SIG-M5 treated with dmso at 0.1 percent for 504 hours (cell line): Measurements from ENCODE around the gene SSX4B.
"Not testable (repeated sequence)": the region's sequence is repeated elsewhere in the genome, so short reads cannot be mapped to it uniquely, and the experiment has no call there.

ENCODE experiments used
- DNase-seq: peaks from one replicate; lab custom pipeline; 2025; ENCODE audit not compliant: unreplicated experiment; lab: John Stamatoyannopoulos, UW

The SSX4B gene, protein sequence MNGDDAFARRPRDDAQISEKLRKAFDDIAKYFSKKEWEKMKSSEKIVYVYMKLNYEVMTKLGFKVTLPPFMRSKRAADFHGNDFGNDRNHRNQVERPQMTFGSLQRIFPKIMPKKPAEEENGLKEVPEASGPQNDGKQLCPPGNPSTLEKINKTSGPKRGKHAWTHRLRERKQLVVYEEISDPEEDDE

GRCh38 chrX:48411860-48412259 lies at the start of gene SSX4B:
Gene SSX4B, minus strand, starts transcription at chrX:48411960. Its CDS starts 588 bp downstream, at chrX:48411372.
- DNase-seq, result not testable (repeated sequence)

DNA sequence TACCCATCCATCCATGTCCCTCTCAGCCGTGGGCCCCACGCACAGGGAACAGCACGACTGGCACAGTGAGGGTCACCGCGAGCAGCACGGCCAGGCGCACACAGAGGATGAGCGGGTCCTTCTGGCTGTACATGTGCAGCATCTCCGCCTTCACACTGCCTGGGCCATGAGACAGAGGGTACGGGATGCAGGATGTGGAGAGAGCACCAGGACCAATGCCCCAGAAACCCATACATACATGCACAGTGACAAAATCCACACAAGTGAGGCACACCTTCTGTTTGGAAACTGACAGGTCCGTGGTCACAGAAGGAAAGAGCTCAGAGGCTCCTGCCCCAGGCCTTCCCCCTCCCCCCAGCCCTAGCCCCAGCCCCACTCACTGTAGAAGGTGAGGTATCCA lies 48.8 kb upstream of the SSX4B start:
- no peak for DNase-seq

DNA sequence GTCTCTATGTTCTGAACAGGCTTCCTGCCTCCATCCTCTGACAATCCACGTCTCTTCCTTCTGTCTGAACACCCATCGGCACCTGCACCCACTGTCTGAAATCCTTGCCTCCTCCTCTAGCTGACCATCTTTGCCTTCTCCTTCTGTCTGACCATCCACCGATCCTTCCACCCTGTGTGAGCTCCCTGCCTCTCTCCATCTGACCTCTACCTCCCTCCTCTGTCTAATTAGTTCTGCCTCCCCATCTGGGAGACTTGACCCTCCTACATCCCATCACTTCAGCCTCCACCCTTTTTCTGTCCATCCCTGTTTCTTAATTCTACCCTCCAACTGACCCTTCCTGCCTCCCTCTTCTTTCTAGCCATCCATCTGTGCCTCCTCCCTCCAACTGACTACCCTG lies 48.3 kb upstream of the SSX4B start:
- no peak for DNase-seq

GRCh38 chrX:48459483-48459882 lies 47.7 kb upstream of the SSX4B start:
- DNase-seq, result no peak

GRCh38 chrX:48458711-48459110 lies 47.0 kb upstream of the SSX4B start:
- DNase-seq, result no peak

GRCh38 chrX:48456628-48457331 lies 45.0 kb upstream of the SSX4B start:
- DNase-seq, result no peak

DNA sequence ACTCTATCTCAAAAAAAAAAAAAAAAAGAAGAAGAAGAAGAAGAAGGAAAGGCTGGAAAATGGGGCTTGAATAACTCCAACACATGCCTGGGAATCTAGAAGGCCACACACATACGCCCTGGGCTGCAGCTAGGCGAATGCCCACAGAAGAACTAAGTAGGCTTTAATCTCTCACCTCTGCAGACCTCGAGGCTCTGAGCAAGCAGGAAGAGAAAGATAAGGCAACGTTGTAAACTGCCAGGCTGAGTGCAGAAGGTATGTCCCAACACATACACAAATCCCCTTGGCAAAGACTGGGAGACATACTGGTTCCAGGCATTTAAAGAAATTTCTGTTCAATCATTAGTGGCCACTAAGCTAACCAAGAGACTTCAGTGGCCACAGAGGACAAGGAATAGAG lies 39.9 kb upstream of the SSX4B start:
- no peak for DNase-seq

GRCh38 chrX:48450076-48450475 lies 38.3 kb upstream of the SSX4B start:
- no peak for DNase-seq

DNA sequence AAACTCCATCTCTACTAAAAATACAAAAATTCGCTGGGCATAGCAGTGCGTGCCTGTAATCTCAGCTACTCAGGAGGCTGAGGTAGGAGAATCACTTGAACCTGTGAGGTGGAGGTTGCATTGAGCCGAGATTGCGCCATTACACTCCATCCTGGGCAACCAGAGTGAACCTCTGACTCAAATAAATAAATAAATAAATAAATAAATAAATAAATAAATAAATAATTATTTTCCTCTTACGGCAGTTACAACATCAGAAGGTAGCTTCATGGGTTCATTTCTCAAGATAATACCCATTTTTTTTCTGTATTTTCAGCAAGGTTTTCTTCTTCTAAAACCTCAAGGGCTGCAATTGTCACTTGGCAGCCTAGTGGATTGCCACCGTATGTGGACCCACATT lies 35.4 kb upstream of the SSX4B start:
- DNase-seq, result not testable (repeated sequence)

DNA sequence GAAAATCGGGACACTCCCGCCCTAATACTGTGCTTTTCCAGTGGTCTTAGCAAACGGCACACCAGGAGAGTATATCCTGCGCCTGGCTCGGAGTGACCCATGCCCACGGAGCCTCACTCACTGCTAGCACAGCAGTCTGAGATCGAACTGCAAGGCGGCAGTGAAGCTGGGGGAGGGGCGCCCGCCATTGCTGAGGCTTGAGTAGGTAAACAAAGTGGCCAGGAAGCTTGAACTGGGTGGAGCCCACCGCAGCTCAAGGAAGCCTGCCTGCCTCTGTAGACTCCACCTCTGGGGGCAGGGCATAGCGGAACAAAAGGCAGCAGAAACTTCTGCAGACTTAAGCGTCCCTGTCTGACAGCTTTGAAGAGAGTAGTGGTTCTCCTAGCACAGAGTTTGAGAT lies 22.0 kb upstream of the SSX4B start:
- DNase-seq, result not testable (repeated sequence)

- not testable (repeated sequence) for DNase-seq
Observed at GRCh38 chrX:48430166-48430565, 18.4 kb upstream of the SSX4B start.

GRCh38 chrX:48429606-48430005 lies 17.8 kb upstream of the SSX4B start:
- not testable (repeated sequence) for DNase-seq

DNA sequence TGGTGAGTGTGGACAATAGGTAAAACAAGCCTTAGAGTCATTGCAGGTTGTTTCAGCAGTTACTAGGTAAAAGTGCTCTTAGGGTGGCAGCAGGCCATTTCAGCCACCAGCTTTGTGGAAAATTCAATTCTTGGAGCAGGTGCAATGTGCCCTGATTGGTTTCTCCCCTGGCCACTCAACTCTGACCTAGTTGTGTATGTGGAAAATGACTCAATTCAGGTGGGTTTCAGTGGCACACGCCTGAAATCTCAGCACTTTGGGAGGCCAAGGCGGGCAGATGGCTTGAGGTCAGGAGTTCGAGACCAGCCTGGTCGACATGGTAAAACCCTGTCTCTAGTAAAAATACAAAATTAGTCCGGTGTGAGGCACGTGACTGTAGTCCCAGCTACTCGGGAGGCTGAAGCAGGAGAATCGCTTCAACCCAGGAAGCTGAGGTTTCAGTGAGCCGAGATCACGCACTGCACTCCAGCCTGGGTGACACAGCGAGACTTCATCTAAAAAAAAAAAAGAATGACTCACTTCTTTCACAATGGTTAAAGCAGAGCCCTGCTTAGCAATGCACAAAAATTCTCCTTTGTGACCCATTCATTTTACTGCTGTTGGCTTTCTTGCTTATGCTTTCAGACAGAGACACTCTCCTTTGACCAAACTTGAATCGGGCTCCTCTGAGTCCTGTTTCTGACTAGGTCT lies 15.4 kb upstream of the SSX4B start:
- not testable (repeated sequence) for DNase-seq

DNA sequence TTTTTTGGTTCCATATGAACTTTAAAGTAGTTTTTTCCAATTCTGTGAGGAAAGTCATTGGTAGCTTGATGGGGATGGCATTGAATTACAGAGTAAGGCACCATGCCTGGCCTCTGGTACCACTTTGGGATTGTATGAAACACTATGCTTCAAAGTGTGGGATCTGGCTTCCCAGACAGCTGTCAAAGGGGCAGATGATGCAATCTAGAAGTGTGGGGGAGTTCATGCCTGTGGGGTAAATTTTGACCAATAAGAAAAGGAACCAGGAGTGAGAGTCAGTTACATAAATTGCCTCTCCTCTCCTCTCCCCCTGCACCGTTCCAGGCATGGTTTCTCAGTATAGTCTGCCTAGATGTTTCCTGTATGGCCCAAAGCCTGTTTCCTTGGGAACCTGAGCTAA lies 13.9 kb downstream of the SSX4B start:
- not testable (repeated sequence) for DNase-seq

GRCh38 chrX:48396931-48397330 lies 14.8 kb downstream of the SSX4B start:
- DNase-seq, result not testable (repeated sequence)

- not testable (repeated sequence) for DNase-seq
Observed at GRCh38 chrX:48383239-48383638, 28.5 kb downstream of the SSX4B start, which contains the start of gene SSX4. Gene SSX4, plus strand, starts transcription at chrX:48383539. Its CDS starts 515 bp downstream, at chrX:48384054.

DNA sequence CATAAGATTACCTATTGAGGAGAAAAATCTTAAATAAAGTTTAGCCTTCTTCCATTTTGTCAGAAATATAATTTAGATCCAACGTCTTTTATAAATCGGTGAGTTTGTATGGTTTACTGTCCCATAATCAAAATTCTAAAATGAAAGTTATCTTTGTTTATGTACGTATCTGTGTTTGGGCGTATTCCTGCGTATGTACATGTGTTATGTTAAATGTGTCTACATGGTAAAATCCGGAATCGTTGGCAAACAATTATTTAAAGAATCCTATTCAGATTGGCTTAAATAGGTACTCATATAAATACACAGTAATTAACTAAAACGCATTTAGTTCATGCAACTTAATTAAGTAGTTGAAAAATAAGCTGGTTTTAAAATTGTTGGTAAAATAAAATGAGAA lies 41.4 kb downstream of the SSX4B start:
- not testable (repeated sequence) for DNase-seq

DNA sequence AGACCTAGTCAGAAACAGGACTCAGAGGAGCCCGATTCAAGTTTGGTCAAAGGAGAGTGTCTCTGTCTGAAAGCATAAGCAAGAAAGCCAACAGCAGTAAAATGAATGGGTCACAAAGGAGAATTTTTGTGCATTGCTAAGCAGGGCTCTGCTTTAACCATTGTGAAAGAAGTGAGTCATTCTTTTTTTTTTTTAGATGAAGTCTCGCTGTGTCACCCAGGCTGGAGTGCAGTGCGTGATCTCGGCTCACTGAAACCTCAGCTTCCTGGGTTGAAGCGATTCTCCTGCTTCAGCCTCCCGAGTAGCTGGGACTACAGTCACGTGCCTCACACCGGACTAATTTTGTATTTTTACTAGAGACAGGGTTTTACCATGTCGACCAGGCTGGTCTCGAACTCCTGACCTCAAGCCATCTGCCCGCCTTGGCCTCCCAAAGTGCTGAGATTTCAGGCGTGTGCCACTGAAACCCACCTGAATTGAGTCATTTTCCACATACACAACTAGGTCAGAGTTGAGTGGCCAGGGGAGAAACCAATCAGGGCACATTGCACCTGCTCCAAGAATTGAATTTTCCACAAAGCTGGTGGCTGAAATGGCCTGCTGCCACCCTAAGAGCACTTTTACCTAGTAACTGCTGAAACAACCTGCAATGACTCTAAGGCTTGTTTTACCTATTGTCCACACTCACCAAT lies 43.9 kb downstream of the SSX4B start:
- DNase-seq, result not testable (repeated sequence)

DNA sequence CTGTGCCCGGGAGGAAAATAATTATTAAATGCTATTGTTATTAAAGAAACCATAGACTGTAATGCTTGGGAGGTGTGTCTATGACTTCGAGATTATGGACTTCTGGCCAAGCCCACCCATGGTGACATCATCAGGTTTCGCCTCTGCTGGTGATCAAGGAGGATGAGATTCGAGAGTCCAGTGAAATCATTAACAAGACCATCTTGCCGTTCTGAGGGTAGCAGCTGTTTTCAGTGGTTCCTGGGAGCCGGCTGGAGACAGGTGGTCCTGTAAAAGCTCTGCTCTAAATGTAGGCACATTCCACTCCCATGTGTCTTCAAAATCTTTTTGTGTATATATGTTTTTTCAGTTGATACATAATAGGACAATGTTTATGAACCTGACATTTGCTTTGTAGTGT lies 52.5 kb downstream of the SSX4B start:
- DNase-seq, result not testable (repeated sequence)

DNA sequence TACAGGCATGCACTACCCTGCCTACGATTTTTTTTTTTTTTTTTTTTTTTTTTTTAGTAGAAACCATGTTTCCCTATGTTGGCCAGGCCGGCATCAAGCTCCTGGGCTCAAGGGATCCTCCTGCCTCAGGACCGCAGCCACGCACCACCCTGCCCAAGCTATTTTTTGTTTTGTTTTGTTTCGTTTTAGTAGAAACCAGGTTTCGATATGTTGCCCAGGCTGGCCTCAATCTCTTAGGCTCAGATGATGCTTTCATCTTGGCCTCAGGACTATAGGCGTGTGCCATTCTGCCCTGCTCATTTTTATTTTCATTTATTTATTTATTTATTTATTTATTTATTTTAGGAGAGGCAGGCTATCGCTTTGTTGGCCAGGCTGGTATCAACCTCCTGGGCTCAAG lies 54.1 kb downstream of the SSX4B start:
- no peak for DNase-seq

DNA sequence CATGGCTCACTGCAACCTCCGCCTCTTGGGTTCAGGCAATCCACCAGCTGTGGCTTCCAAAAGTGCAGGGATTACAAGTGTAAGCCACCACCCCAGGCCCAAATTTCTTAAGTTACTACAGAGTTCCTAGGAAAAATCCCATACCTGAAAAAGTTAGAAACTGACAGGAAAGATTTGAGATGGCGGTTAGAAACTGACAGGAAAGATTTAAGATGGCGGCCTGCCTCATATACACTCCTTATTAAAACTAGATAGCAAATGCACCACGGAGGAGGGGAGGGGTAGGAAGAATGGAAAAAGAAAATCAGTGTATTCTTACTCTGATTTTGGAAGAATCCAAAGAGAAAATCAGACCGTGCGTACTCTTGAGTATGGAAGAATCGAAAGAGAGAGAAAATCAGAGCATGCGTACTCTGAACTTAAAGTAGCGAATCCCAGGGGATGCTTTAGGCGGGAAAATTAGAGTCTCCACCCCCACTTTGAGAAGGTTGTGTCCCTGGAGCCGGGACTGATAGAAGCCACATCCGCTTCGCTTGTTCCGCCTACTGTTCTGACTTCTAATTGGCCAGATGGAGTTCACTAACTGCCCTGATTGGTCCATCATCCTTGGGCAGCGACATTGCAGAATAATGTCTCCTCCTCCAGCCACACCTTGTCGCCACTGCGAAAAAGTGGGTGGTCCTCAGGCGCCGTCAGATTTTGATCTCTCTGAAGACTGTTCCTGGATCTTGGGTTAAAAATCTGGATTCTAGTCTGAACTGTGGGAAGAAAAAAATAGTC lies 55.3 kb downstream of the SSX4B start, which contains the start of gene SSX3:
SSX3 (minus strand) TSS at position 389 of the 780 bp plus-strand sequence. CDS start 1,454 bp downstream, outside the sequence.
- DNase-seq, result not testable (repeated sequence)
